HG03457 (cell line): ENCODE measurements around the gene HEATR9.

Source experiments
- ATAC-seq: cut with Tn5 transposase; IDR thresholded peaks from one replicate; pipeline ENCODE4 v1.9.1; 2021; ENCODE audit warnings: moderate number of reproducible peaks; ENCODE audit not compliant: unreplicated experiment

HEATR9 gene

GRCh38 chr17:35809855-35810461 is 58.7 kb downstream of the HEATR9 start:
- ATAC-seq: peak; percentile 5

DNA sequence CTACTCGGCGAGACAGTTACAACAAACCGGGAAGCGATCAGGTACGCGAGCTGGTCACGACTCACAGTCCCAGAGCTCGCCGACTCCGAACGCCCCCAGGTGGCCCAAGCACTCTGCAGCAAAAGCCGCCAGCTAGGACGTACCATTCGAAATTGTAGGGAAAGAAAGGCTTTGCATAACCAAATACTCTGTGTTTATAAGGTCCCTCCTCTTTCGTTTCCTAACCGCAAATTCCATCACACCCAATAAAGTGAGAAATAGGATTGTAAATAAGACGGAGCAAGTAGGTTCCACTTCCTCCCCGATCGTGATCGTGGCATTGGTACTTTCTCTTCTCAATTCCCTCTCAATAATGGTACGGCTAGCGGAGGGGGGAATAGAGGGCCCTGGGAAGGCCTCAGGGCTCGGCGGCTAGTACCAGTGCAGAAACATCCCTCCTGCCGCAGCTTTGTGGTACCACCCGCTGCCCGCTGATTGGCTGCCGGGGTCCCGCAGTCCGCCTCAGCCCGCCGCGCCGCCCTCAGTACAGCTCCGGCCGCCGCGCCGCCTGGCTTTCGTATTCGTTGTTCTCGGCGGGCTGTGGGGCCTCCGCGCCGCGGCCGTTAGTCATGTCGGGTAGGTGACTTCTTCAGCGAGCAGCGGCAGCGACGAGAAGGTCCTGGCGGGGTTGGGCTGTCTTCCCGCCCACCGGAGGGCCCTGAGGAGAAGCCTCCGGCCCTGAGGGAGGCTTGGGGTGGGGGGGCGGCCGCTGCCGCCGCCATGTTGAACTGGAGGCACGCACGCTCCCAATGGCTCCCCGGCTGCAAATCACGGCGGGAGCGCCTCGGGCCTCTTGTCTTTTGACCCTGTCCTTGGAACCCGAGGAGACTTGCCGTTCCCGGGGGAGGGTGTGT is 59.5 kb downstream of the HEATR9 start, which contains the start of gene TAF15:
TAF15 (plus strand) TSS at position 523 of the 893 bp plus-strand sequence; CDS start at position 609, 86 bp downstream.
- peak; percentile 73 for ATAC-seq

DNA sequence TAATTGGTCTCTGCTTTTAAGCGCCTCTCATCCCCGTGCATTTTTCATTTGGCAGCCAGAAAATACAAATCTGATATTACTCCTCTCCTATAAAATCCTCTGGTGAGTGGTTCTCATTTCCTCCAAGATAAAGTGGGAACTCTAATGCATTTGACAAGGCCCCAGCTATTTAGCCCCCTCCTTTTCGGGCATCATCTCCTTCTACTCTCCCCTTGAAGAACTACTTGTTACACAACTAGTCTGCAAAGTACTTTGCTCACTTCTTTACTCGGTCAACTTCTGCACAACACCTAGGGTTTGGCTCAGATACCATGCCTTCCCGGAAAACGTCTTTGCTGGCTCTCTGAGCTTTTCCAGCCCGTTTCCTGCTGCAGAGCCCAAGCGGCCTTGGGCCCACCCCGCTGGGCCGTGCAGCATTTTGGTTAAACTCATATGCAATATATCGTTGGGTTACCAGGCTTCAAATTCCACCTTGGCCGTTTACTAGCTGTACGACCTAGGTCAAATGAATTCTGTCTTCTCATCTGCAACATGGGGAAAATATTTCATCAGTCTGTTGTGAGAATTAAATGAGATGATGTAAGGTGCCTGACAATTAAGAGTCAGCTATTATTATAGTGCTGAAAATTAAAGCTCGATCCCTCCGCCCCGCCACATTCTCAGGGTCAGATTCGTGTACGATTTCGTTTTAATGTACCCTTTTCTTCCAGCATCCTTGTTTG is 60.3 kb downstream of the HEATR9 start:
- no peak for ATAC-seq

- ATAC-seq: no peak
Measured at GRCh38 chr17:35807371-35808144, 61.1 kb downstream of the HEATR9 start.
